ENCODE measurements around the gene CDC14B.
A peak's percentile ranks its signal among the peaks of the same experiment; 100 is the strongest.

The CDC14B gene

DNA sequence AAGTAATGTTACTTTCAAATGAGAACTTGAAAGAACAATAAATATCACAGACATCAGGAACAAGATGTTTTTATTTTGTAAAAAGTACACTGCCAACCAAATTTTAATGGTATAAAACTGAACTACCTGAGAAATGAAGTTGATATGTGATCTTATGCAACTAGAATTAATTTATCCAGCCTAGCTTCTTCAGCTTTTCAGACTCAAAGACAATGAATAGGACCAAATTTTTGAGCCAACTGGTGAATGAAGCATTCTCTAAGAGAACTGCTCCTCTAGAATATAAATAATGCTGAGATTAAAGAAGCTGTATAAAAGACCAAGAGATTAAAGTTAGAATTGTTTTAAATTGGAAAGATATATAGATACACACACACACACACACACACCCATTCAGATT lies 9.9 kb downstream of the CDC14B start:
- Histone ChIP-seq H2AFZ (ENCODE audit: low read depth, low read length) (no peak overlapping the region), H2BK12ac (ENCODE audit: low read length in 2 of 2) (no peak overlapping the region), H3K36me3 (ENCODE audit: control insufficient read depth in 1 of 2, insufficient read depth in 2 of 2, low read depth in 1 of 2, low read length in 2 of 2) (no peaks in the 10 kb centered on the region), H2BK120ac (ENCODE audit: low read depth, low read length) (no peak overlapping the region), H3K4me2 (ENCODE audit: low read length, poor library complexity, severe bottlenecking) (no peak overlapping the region), H3K79me1 (replicated peaks; ENCODE audit: low read length, poor library complexity, severe bottlenecking) (peaks cover 16% of the 10 kb centered on the region), H2BK5ac (ENCODE audit: low read depth, low read length, poor library complexity, severe bottlenecking) (no peak overlapping the region), H3K4ac (ENCODE audit: low read depth in 1 of 2, low read length in 2 of 2) (no peak overlapping the region), H4K8ac (ENCODE audit: low read length) (no peak overlapping the region), H3K23ac (ENCODE audit: low read length in 2 of 2) (no peak overlapping the region), H3K18ac (ENCODE audit: low read depth in 1 of 2, low read length in 2 of 2) (no peak overlapping the region), H3K4me3 (ENCODE audit: insufficient read depth in 1 of 2, low read depth in 1 of 2, low read length in 2 of 2) (no peak overlapping the region), H3K14ac (ENCODE audit: low read length in 2 of 2) (no peak overlapping the region), H2AK5ac (ENCODE audit: low read length, severe bottlenecking) (no peak overlapping the region), H3K27ac (ENCODE audit: low read length, poor library complexity, severe bottlenecking) (no peak overlapping the region), H3K4me1 (ENCODE audit: control insufficient read depth, insufficient read depth, low read depth, low read length) (peaks cover 7% of the 10 kb centered on the region), H3K9me3 (ENCODE audit: control insufficient read depth, low read length) (no peaks in the 10 kb centered on the region), H2BK15ac (ENCODE audit: low read depth, poor library complexity, severe bottlenecking) (no peak overlapping the region), H3K9ac (ENCODE audit: low read length) (no peak overlapping the region), H4K91ac (ENCODE audit: low read length) (no peak overlapping the region), H3K27me3 (ENCODE audit: control insufficient read depth in 1 of 2, insufficient read depth in 1 of 2, low read length in 2 of 2) (no peaks in the 10 kb centered on the region)
- DNase-seq, result no peak

- H3K4me2 ChIP-seq (ENCODE audit: low read length, poor library complexity, severe bottlenecking), result no peak overlapping the region
- no peak for DNase-seq
- no peak overlapping the region for H3K4ac ChIP-seq (ENCODE audit: low read depth in 1 of 2, low read length in 2 of 2)
- no peak overlapping the region for H4K8ac ChIP-seq (ENCODE audit: low read length)
- H3K4me1 ChIP-seq (ENCODE audit: control insufficient read depth, insufficient read depth, low read depth, low read length), result peaks cover 7% of the 10 kb centered on the region
- 98% methylated on average over 2 of the region's 3 CpGs for WGBS
- H3K36me3 ChIP-seq (ENCODE audit: control insufficient read depth in 1 of 2, insufficient read depth in 2 of 2, low read depth in 1 of 2, low read length in 2 of 2), result no peaks in the 10 kb centered on the region
- H3K18ac ChIP-seq (ENCODE audit: low read depth in 1 of 2, low read length in 2 of 2), result no peak overlapping the region
- no peak overlapping the region for H2BK12ac ChIP-seq (ENCODE audit: low read length in 2 of 2)
- no peak overlapping the region for H2BK15ac ChIP-seq (ENCODE audit: low read depth, poor library complexity, severe bottlenecking)
- no peak overlapping the region for H2AFZ ChIP-seq (ENCODE audit: low read depth, low read length)
- H2BK5ac ChIP-seq (ENCODE audit: low read depth, low read length, poor library complexity, severe bottlenecking), result no peak overlapping the region
- H3K79me1 ChIP-seq (replicated peaks; ENCODE audit: low read length, poor library complexity, severe bottlenecking), result peaks cover 18% of the 10 kb centered on the region
- no peak overlapping the region for H2BK120ac ChIP-seq (ENCODE audit: low read depth, low read length)
- no peaks in the 10 kb centered on the region for H3K27me3 ChIP-seq (ENCODE audit: control insufficient read depth in 1 of 2, insufficient read depth in 1 of 2, low read length in 2 of 2)
- H3K23ac ChIP-seq (ENCODE audit: low read length in 2 of 2), result no peak overlapping the region
- no peak overlapping the region for H2AK5ac ChIP-seq (ENCODE audit: low read length, severe bottlenecking)
- no peak overlapping the region for H4K91ac ChIP-seq (ENCODE audit: low read length)
- no peak overlapping the region for H3K27ac ChIP-seq (ENCODE audit: low read length, poor library complexity, severe bottlenecking)
- no peak overlapping the region for H3K4me3 ChIP-seq (ENCODE audit: insufficient read depth in 1 of 2, low read depth in 1 of 2, low read length in 2 of 2)
- H3K9me3 ChIP-seq (ENCODE audit: control insufficient read depth, low read length), result no peaks in the 10 kb centered on the region
- no peak overlapping the region for H3K9ac ChIP-seq (ENCODE audit: low read length)
- H3K14ac ChIP-seq (ENCODE audit: low read length in 2 of 2), result no peak overlapping the region
Measured at GRCh38 chr9:96607971-96608370, 11.7 kb downstream of the CDC14B start.

DNA sequence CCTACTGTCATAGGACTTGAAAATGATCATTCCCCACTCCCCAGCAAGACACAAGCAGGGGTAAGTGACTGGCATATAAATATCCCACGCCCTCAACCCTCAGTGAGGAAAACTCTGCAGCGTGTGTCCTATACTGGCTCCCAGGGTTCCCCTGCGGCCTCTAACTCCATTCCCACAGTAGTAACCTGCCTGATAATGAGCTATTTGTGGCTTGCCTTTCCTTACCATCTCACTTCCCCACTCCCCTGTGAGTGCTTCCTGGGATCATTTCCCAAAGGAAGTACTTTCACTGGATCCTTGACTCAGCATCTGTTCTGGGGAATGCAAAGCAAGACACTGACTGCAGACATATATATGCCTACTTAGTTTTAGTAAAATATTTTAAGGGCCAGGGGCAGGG lies 14.3 kb downstream of the CDC14B start:
- Histone ChIP-seq H3K9me3 (ENCODE audit: control insufficient read depth, low read length) (no peaks in the 10 kb centered on the region), H3K9ac (ENCODE audit: low read length) (no peak overlapping the region), H2BK15ac (ENCODE audit: low read depth, poor library complexity, severe bottlenecking) (no peak overlapping the region), H2BK120ac (ENCODE audit: low read depth, low read length) (no peak overlapping the region), H4K91ac (ENCODE audit: low read length) (no peak overlapping the region), H3K27ac (ENCODE audit: low read length, poor library complexity, severe bottlenecking) (no peak overlapping the region), H3K4me3 (ENCODE audit: insufficient read depth in 1 of 2, low read depth in 1 of 2, low read length in 2 of 2) (no peak overlapping the region), H3K4ac (ENCODE audit: low read depth in 1 of 2, low read length in 2 of 2) (no peak overlapping the region), H2AFZ (ENCODE audit: low read depth, low read length) (no peak overlapping the region), H3K79me1 (replicated peaks; ENCODE audit: low read length, poor library complexity, severe bottlenecking) (peaks cover 19% of the 10 kb centered on the region), H2BK12ac (ENCODE audit: low read length in 2 of 2) (no peak overlapping the region), H3K4me1 (ENCODE audit: control insufficient read depth, insufficient read depth, low read depth, low read length) (peaks cover 3% of the 10 kb centered on the region), H3K23ac (ENCODE audit: low read length in 2 of 2) (no peak overlapping the region), H3K18ac (ENCODE audit: low read depth in 1 of 2, low read length in 2 of 2) (peak overlapping the region in 1 of 2 experiments; percentile 30), H3K4me2 (ENCODE audit: low read length, poor library complexity, severe bottlenecking) (no peak overlapping the region), H3K36me3 (ENCODE audit: control insufficient read depth in 1 of 2, insufficient read depth in 2 of 2, low read depth in 1 of 2, low read length in 2 of 2) (no peaks in the 10 kb centered on the region), H3K14ac (ENCODE audit: low read length in 2 of 2) (no peak overlapping the region), H2AK5ac (ENCODE audit: low read length, severe bottlenecking) (no peak overlapping the region), H2BK5ac (ENCODE audit: low read depth, low read length, poor library complexity, severe bottlenecking) (no peak overlapping the region), H4K8ac (ENCODE audit: low read length) (no peak overlapping the region), H3K27me3 (ENCODE audit: control insufficient read depth in 1 of 2, insufficient read depth in 1 of 2, low read length in 2 of 2) (no peaks in the 10 kb centered on the region)
- peak; percentile 37 for DNase-seq
- 83% methylated on average over 3 of the region's 3 CpGs for WGBS

DNA sequence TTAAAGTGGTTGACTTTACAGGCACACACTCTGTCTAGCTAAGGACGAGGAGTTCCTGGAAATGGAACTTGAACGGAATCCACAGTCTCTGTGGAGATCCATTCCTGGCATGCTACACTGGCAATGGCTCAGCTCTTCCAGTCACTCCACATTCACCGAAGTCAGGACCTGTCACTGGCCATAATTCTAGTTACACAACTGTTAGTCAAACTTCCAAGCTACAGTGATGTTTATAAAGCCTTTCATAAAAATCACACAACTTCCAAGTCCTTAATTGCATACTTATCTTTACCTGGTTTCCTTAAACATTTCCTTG lies 15.7 kb downstream of the CDC14B start:
- H3K9me3 ChIP-seq (ENCODE audit: control insufficient read depth, low read length), result no peaks in the 10 kb centered on the region
- WGBS, result 91% methylated on average over 3 of the region's 3 CpGs
- H3K14ac ChIP-seq (ENCODE audit: low read length in 2 of 2), result no peak overlapping the region
- H3K79me1 ChIP-seq (replicated peaks; ENCODE audit: low read length, poor library complexity, severe bottlenecking), result peaks cover 21% of the 10 kb centered on the region
- no peak overlapping the region for H2BK15ac ChIP-seq (ENCODE audit: low read depth, poor library complexity, severe bottlenecking)
- no peak for DNase-seq
- peak overlapping the region in 1 of 2 experiments; percentile 51 for H3K4me3 ChIP-seq (ENCODE audit: insufficient read depth in 1 of 2, low read depth in 1 of 2, low read length in 2 of 2)
- no peaks in the 10 kb centered on the region for H3K36me3 ChIP-seq (ENCODE audit: control insufficient read depth in 1 of 2, insufficient read depth in 2 of 2, low read depth in 1 of 2, low read length in 2 of 2)
- H3K9ac ChIP-seq (ENCODE audit: low read length), result peak overlapping the region; percentile 72
- H3K23ac ChIP-seq (ENCODE audit: low read length in 2 of 2), result no peak overlapping the region
- H3K4ac ChIP-seq (ENCODE audit: low read depth in 1 of 2, low read length in 2 of 2), result no peak overlapping the region
- H3K18ac ChIP-seq (ENCODE audit: low read depth in 1 of 2, low read length in 2 of 2), result no peak overlapping the region
- no peak overlapping the region for H2BK5ac ChIP-seq (ENCODE audit: low read depth, low read length, poor library complexity, severe bottlenecking)
- no peak overlapping the region for H2AK5ac ChIP-seq (ENCODE audit: low read length, severe bottlenecking)
- no peaks in the 10 kb centered on the region for H3K27me3 ChIP-seq (ENCODE audit: control insufficient read depth in 1 of 2, insufficient read depth in 1 of 2, low read length in 2 of 2)
- H4K8ac ChIP-seq (ENCODE audit: low read length), result no peak overlapping the region
- H2AFZ ChIP-seq (ENCODE audit: low read depth, low read length), result no peak overlapping the region
- no peak overlapping the region for H4K91ac ChIP-seq (ENCODE audit: low read length)
- no peak overlapping the region for H2BK120ac ChIP-seq (ENCODE audit: low read depth, low read length)
- no peak overlapping the region for H3K27ac ChIP-seq (ENCODE audit: low read length, poor library complexity, severe bottlenecking)
- peaks cover 3% of the 10 kb centered on the region for H3K4me1 ChIP-seq (ENCODE audit: control insufficient read depth, insufficient read depth, low read depth, low read length)
- no peak overlapping the region for H2BK12ac ChIP-seq (ENCODE audit: low read length in 2 of 2)
- no peak overlapping the region for H3K4me2 ChIP-seq (ENCODE audit: low read length, poor library complexity, severe bottlenecking)
